ENCODE data around the gene SPHKAP.
A peak's percentile ranks its signal among the peaks of the same experiment; 100 is the strongest.

SPHKAP gene

GRCh38 chr2:228180181-228181097 is 1.0 kb downstream of the SPHKAP start:
- TF ChIP-seq CTCF (IDR thresholded peaks at IDR 0.05) = no peak
- Histone ChIP-seq H3K4me1 (peaks cover 0 to 5% (median 0%) of the 10 kb centered on the region in 4 donors), H3K27me3 (peaks cover 0 to 18% of the 10 kb centered on the region in 2 donors), H3K4me3 (peak overlapping the region; percentile 10 to 29), H3K36me3 (no peaks in the 10 kb centered on the region), H3K9me3 (no peaks in the 10 kb centered on the region), H3K27ac (no peak overlapping the region)
- no peak for DNase-seq
- intact Hi-C loops (cut with DNase I; ENCODE audit: low total_unique reads) = no loop called here

DNA sequence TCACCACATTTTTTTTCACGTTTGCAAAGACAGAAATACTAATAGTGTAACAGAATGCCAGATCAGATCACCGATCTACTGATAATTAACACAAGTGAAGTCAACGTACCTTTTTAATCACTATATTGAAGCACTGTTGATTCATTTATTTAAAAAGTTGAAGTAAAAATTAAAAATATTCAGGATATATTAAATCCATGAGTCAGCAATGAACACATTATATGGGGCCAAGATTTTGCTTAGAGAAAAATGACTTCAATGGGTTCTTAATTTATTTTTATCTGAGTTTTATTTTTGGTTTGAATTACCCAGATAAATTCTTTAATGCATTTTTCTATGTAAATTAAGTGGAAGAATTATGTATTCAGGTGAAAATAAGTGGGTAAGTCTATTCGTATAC is 14.2 kb downstream of the SPHKAP start:
- Histone ChIP-seq H3K4me1 (no peaks in the 10 kb centered on the region), H3K36me3 (no peaks in the 10 kb centered on the region), H3K4me3 (no peak overlapping the region), H3K9me3 (peaks cover 0 to 3% (median 0%) of the 10 kb centered on the region in 3 donors), H3K27me3 (no peaks in the 10 kb centered on the region), H3K27ac (no peak overlapping the region)
- no peak for DNase-seq
- intact Hi-C loops (cut with DNase I; ENCODE audit: low total_unique reads) = no loop called here
- TF ChIP-seq CTCF (IDR thresholded peaks at IDR 0.05) = no peak

DNA sequence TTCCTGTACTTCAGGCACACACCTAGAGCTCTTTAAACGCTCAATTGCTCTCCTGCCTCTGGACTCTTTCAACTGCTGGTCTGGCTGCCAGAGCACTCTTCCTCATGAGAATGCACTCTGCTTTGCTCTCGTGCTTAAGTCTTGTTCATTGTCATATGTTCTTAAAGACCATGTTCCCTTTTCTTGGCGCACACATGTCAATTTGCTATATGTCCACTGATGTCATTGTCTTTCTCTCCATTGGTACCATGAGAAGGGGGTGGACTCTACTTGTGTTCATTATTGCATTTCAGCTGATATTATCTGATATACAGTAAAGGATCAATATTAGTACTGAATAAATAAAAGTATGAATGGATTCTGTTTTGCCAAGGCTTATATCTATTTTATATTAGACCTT is 16.8 kb downstream of the SPHKAP start:
- Histone ChIP-seq H3K9me3 (peaks cover 0 to 3% (median 0%) of the 10 kb centered on the region in 3 donors), H3K36me3 (no peaks in the 10 kb centered on the region), H3K27me3 (no peaks in the 10 kb centered on the region), H3K4me1 (no peaks in the 10 kb centered on the region), H3K27ac (no peak overlapping the region), H3K4me3 (no peak overlapping the region)
- TF ChIP-seq CTCF (IDR thresholded peaks at IDR 0.05) = no peak
- DNase-seq = no peak
- intact Hi-C loops (cut with DNase I; ENCODE audit: low total_unique reads) = no loop called here

GRCh38 chr2:228157841-228158240 is 23.6 kb downstream of the SPHKAP start:
- no peak overlapping the region for H3K27ac ChIP-seq
- no peaks in the 10 kb centered on the region for H3K27me3 ChIP-seq
- DNase-seq = no peak
- intact Hi-C loops (cut with DNase I; ENCODE audit: low total_unique reads) = no loop called here
- peaks cover 0 to 3% (median 0%) of the 10 kb centered on the region in 3 donors for H3K9me3 ChIP-seq
- no peaks in the 10 kb centered on the region for H3K4me1 ChIP-seq
- H3K36me3 ChIP-seq = no peaks in the 10 kb centered on the region
- H3K4me3 ChIP-seq = no peak overlapping the region
- no peak for TF ChIP-seq CTCF (IDR thresholded peaks at IDR 0.05)

DNA sequence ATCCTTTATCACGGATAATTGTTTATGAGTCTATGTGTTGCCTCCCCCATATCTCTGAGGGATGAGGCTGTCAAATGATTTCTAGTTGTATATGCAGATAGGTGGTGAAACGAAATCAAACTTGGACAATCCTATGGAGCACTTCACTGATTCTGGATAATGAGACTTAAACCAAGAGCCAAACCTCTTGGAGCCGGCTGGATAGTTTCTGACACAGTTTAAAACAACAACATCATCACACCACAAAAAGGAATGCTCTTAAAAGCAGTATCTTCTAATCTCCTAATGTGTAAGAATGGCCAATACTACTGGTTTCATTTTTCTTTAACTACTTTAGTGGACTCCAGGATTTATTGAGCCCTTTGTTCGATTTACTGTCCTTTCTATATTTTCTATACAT is 36.5 kb downstream of the SPHKAP start:
- Histone ChIP-seq H3K27ac (no peak overlapping the region), H3K36me3 (no peaks in the 10 kb centered on the region), H3K9me3 (no peaks in the 10 kb centered on the region), H3K4me1 (no peaks in the 10 kb centered on the region), H3K27me3 (no peaks in the 10 kb centered on the region), H3K4me3 (no peak overlapping the region)
- TF ChIP-seq CTCF (IDR thresholded peaks at IDR 0.05) = no peak
- intact Hi-C loops (cut with DNase I; ENCODE audit: low total_unique reads) = no loop called here
- no peak for DNase-seq

Data from tibial artery (tissue), 4 donors.